GM12864 (cell line): ENCODE results near the gene SMARCA4.

Source experiments
- DNase-seq: peaks from one replicate; pipeline ENCODE4 v3.0.0-alpha.2; 2011; ENCODE audit warnings: low read depth
- H3K4me3 ChIP-seq: 2 replicates; pipeline ENCODE4 v1.5.1; 2011; ENCODE audit warnings: mild to moderate bottlenecking, low read depth, low read length, control low read depth
- CTCF ChIP-seq: IDR thresholded peaks from 2 replicates; pipeline ENCODE4 v1.5.1; 2011; ENCODE audit warnings: low read depth, mild to moderate bottlenecking, moderate library complexity, low read length, control low read depth, inconsistent platforms; ENCODE audit errors: missing control alignments

The SMARCA4 gene

DNA sequence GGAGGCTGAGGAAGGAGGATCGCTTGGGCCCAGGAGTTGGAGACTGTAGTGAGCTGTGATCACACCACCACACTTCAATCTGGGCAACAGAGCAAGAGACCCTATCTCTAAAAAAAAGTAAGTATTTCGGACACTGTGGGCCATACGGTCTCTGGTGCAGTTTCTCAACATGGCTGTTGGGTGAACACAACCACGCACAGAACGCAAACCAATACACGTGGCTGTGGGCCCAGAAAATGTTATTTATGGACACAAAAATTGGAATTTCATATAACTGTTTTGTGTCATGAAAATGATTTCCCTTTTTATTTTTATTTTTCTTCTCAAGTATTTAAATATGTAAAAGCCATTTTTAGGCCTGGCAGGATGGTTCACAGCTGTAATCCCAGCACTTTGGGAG is 147.9 kb downstream of the SMARCA4 start:
- no peak for DNase-seq
- H3K4me3 ChIP-seq: no peak overlapping the region
- TF ChIP-seq CTCF: no peak

- TF ChIP-seq CTCF: no peak
Observed at GRCh38 chr19:11111117-11111770, 150.4 kb downstream of the SMARCA4 start.

DNA sequence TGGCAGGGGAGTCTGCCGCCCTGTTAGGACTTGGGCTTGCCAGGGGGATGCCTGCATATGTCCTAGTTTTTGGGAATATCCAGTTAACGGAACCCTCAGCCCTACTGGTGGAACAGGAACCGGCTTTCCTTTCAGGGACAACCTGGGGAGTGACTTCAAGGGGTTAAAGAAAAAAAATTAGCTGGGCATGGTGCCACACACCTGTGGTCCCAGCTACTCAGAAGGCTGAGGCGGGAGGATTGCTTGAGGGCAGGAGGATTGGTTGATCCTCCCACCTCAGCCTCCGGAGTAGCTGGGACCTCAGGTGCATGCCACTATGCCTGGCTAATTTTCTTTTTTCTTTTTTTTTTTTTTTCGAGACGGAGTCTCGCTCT is 150.9 kb downstream of the SMARCA4 start:
- no peak for DNase-seq
- TF ChIP-seq CTCF: no peak
- no peak overlapping the region for H3K4me3 ChIP-seq

More at GRCh38 chr19:11111117-11111770, 150.4 kb downstream of the SMARCA4 start:
- no peak overlapping the region for H3K4me3 ChIP-seq
- no peak for DNase-seq
